Breast epithelium (tissue), 3 donors: ENCODE measurements around the gene TOLLIP.

Experiments
- POLR2A ChIP-seq: fragments of 450-650 bp; IDR thresholded peaks from one replicate; pipeline ENCODE4 v1.6.1; 2016; ENCODE audit warnings: antibody characterized with exemption, mild to moderate bottlenecking, moderate library complexity
- TF ChIP-seq, protein P1 (sequence below), 3 donors: fragments of 450-650 bp; IDR thresholded peaks; one replicate each; pipeline ENCODE4 v1.5.1; 2016 to 2017; ENCODE audit warnings: antibody characterized with exemption in 3 of 3, mild to moderate bottlenecking in 3 of 3, moderate library complexity in 3 of 3

DNA sequence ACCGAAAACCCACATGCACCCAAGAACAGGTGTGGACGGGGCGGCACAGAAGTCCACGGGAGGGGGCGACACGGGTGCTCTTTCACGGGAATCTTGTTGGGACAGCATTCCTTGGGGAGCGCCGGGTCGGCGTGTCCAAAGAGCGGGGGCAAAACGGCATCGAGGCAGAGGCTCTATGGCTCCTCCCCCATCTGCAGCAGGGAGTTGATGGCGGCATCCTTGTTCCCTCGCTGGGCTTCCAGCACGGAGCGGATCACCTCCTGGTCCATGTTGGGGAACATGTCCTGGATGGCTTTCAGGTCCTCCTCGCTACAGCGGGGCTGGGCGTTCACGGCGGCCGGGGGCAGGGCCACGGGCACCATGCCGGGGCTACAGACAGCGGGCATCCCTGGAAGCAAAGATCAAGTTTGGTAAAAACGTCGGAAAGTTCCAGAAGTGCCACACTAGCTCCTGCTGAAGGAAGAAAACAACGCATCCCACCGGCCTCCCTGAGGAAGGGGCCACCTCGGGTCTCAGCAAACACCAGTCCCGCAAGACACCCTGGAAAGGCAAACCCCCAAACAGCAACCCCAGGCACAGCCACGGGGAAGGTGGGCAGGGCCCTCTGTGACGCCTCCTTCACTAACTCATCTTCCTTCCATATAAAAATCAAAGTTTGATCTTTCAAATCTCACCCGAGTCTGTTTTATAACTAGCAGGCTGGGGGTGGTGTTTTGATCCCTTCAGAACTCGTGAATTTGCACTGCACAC lies 32.4 kb downstream of the TOLLIP start:
- TF ChIP-seq POLR2A = no peak
- TF ChIP-seq, protein P1, sequence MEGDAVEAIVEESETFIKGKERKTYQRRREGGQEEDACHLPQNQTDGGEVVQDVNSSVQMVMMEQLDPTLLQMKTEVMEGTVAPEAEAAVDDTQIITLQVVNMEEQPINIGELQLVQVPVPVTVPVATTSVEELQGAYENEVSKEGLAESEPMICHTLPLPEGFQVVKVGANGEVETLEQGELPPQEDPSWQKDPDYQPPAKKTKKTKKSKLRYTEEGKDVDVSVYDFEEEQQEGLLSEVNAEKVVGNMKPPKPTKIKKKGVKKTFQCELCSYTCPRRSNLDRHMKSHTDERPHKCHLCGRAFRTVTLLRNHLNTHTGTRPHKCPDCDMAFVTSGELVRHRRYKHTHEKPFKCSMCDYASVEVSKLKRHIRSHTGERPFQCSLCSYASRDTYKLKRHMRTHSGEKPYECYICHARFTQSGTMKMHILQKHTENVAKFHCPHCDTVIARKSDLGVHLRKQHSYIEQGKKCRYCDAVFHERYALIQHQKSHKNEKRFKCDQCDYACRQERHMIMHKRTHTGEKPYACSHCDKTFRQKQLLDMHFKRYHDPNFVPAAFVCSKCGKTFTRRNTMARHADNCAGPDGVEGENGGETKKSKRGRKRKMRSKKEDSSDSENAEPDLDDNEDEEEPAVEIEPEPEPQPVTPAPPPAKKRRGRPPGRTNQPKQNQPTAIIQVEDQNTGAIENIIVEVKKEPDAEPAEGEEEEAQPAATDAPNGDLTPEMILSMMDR (IDR thresholded peaks at IDR 0.05) = no peak
